GM19099 (cell line): Measurements from ENCODE around the gene TIMM10B.

Experiments
- POLR2A ChIP-seq: IDR thresholded peaks from 3 replicates; pipeline ENCODE4 v1.6.1; 2011; ENCODE audit warnings: low read depth; ENCODE audit not compliant: insufficient read length; ENCODE audit errors: extremely low read depth

Gene TIMM10B

GRCh38 chr11:6523253-6523652, 42.0 kb downstream of the TIMM10B start:
- no peak for TF ChIP-seq POLR2A

DNA sequence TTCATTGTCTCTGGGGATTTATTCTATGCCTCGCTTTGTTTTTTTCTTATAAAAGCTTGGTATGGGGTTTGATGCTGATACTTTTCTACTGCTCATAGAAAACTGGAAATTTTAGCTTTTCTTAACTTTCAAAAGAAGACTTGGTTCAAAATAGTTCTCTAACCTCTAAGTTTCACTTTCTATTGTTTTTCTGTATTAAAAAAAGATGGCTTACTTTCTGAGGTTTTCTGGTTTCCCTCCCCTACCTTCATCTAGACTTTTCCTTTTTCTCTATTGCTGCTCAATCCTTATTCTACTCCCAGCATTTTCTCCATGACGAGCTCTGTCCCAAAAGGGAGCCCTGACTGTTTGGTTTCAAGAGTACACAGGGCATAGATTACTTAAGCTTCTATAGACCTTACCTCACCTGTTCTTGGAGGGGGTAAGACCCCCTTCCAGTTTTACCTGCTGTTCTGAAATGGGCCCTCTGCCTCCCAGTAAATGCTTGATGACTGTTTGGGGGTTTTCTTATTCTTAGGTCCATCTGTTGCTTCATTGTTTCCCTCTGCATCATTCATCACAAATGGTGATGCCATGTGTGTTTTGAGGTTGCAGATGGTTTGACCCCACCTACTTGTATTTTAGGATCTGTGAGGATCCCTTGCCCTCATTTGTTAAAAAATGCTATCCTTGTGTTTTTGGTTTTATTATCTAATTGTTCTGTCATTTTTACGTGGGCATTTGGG, 45.3 kb downstream of the TIMM10B start:
- TF ChIP-seq POLR2A: no peak

DNA sequence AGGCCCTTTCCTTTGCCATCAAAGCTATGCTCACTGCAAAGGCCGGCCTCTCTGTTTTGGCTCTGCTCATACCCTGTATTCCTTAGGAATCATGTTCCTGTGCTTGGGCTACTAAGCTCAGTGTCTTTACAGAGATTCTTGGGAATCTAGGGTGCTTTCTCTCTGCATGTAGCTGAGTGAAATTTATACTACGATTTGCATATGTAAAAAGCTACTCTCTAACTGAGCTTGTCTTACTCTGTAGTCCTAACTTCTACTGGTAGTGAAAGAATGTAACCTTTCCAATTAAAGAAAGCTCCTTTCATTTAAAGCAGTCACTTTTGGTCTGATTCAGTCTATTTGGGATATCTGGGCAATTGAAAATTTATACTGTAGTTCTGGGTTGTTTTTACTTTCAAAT, 48.0 kb downstream of the TIMM10B start:
- no peak for TF ChIP-seq POLR2A

DNA sequence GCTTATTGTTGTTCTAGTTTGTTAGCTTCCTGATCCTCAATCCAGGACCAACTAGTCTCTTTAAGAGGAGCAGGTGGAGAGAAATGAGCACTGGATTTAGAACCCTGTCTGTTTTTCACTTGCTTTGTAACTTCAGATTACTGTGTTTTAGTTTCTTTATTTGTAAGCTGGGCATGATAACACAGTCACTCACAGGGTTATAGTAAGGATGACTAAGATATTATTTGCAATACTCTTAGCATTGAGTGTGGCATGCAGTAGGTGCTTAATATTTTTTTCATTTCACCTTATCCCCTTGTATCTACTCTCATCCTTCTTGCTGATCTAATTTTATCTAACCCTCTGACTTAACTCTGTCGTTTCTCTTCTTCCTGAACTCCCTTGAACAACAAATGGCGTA, 49.5 kb downstream of the TIMM10B start:
- no peak for TF ChIP-seq POLR2A

GRCh38 chr11:6531267-6531752, 50.0 kb downstream of the TIMM10B start:
- TF ChIP-seq POLR2A: no peak
